GM18951 (cell line): ENCODE results near the gene TMEM200C.
"Not testable (repeated sequence)": the region's sequence is repeated elsewhere in the genome, so short reads cannot be mapped to it uniquely, and the experiment has no call there.

Experiments
- POLR2A ChIP-seq: IDR thresholded peaks from 4 replicates; pipeline ENCODE4 v1.6.1; 2011; ENCODE audit warnings: mild to moderate bottlenecking; ENCODE audit not compliant: insufficient read length, insufficient read depth; ENCODE audit errors: extremely low read depth
- in situ Hi-C: fragments of 300-500 bp; cut with MboI; formaldehyde crosslinking; loops from one replicate; pipeline ENCODE4 v1.12.0; 2022; ENCODE audit warnings: low sequenced_read_pairs, mixed read lengths, inconsistent platforms; ENCODE audit not compliant: unreplicated experiment

Gene TMEM200C

DNA sequence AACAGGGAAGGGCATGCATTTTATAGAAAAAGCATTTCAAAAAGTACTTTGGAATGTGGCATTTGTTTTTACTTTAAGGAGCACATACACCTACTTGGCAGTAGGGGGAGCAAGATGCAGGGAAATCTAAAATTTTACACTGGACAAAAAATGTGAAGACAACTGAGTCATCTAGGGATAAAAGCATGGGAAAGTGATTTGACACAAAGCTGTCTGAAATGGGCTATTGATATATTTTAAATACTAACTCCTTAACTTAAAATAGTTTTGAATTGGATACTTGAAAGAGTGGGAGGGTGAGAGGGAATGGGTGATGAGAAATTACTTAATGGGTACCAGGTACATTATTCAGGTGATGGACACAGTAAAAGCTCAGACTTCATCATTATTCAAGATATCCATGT, 15.8 kb downstream of the TMEM200C start:
- in situ Hi-C loops: no loop called here
- no peak for TF ChIP-seq POLR2A

DNA sequence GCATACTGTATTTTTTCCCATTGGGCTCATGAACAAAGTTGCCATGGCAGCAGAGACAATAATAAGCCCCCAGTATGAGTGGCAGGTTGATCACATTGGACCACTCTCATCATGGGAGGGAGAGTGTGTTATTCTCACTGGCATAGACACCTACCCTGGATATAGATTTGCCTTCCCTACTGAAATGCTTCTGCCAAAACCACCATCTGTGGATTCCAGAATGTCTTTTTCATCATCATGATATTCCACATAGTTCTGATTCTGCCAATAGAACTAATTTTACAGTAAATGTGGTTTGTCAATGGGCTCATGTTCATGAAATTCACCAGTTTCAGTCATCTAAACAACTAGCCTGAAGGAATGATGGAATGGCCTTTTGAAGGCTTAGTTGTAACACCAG, 18.4 kb downstream of the TMEM200C start:
- no peak for TF ChIP-seq POLR2A
- in situ Hi-C loops: no loop called here

DNA sequence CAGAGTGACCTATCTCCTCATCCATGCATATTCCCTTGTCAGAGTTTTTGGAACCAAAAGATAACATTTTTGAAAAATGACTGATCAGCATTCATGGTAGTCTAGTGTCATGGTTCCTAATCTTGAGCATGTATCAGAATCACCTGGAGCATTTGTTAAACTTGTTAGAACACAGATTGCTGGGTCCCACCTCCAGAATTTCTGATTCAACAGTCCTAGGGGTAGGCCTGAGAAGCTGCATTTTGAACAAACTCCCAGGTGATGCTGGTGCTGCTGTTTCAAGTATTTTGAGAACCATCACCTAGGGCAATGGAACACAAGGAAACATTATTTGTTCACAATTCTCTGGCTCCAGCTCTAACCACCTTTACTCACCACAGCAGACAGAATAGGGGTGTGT, 21.0 kb downstream of the TMEM200C start:
- no peak for TF ChIP-seq POLR2A
- in situ Hi-C loops: no loop called here

DNA sequence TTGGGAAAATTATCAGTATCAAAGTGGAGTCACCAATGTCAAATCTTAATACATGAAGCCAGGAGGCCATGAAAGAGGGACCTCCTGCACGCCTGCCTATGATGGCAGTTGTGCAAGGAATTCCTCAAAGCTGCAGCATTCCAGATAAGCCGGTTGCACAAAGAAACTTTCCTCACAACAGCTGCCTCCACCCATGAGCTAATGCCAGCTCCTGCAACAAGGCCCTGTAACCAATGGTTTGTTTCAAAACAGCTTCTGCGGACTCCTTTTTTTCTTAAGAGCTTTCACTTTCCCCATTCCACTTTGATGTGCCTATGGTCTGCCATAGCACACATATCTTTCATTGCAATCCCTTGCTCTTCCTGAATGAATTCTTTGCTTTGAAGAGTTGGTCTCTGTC, 22.4 kb downstream of the TMEM200C start:
- in situ Hi-C loops: no loop called here
- TF ChIP-seq POLR2A: no peak

DNA sequence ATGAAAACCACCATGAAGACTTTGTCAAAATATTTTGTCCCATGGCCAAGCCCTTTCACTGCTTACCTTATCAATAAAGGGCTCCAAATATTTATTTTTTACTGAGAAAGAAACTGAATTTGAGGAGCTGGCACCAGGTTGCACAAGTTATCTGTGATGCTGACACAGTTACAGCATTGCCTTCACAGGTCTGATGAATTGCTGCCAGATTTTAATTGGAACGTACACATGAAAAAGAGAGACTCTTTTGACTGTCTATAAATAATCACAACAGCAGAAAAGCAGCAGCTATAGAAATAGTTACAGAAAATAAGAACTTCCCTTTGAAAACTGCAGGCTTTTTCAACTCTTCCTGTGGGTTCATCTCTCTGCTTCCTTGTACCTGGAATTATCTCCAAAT, 23.9 kb downstream of the TMEM200C start:
- in situ Hi-C loops: no loop called here
- no peak for TF ChIP-seq POLR2A

DNA sequence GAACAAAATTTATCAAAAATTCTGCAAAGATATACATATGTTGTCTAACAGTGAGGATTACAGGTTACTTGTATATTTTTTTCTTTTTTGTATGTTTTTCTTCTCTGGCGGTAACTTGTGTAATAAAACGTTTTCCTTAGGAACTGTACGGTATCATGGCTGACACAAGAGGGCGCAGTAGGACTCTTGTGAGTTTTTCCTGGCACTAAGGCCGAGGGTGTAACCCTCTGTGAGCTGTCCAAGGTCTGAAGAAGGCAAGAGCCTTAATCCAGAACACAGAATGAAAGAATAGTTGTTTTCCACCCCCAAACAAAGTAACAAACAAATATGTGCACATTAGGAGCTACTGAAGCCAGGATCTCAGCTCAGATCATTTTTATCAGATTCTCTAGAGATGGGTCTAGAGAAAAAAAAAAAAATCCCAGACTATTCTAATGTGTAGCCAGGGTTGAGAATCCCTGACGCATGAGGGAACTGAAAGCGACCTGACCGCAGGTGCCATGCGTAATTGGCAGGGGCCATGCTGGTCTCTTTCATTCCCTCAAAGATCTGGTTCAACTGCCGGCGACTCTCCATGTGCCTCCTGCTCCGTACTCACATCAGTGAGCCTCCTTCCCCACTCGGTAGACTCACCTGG, 27.0 kb downstream of the TMEM200C start:
- TF ChIP-seq POLR2A: no peak
- in situ Hi-C loops: no loop called here

DNA sequence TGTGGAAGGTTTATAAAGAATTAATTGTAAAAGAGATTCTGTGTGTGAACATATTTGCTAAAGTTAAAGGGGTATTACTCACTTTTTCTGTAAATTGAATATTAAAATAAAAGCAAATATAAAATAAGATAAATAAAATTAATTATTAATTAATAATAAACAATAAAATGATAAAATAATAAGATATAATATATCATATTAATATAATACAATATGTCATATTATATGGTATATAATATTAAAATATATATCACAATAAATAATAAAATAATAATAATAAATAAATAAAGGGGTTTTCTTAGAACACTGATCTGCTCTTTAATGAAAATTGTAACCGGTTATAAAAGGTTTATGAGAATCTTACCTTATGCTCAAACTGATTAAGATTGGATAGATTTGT, 29.8 kb downstream of the TMEM200C start:
- no peak for TF ChIP-seq POLR2A
- in situ Hi-C loops: no loop called here

DNA sequence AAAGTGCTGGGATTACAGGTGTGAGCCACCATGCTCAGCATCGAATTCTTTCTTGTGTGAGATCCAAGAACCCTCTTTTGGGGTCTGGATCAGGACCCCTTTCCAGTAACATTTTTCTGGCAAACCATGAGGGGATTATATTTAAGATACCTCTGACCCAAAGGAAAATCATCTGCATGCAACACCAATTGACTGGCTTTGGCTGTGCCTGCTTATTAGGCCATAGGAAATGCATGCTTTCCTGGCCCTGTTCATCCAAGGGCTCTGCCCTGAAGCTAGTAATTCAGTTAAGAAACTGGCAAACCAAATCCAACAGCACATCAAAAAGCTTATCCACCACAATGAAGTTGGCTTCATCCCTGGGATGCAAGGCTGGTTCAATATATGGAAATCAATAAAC, 33.2 kb downstream of the TMEM200C start:
- in situ Hi-C loops: not testable (repeated sequence)

DNA sequence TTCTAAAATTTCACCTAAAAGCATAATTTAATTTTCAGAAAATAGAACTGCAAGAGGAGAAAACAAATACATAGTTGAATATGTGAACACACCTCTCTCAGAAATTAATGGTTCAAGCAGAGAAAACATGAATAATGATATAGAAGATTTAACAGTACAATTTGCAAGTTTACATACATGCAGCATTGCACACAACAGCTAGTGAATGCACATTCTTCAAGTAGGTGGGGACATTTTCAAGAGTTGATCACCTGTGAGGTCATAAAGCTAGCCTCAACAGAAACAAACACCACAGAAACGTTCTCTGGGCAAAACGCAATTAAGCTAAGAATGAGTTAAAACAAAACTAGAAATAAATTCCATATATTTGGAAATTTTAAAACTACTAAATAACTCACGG, 38.1 kb downstream of the TMEM200C start:
- no peak for TF ChIP-seq POLR2A
- in situ Hi-C loops: no loop called here

DNA sequence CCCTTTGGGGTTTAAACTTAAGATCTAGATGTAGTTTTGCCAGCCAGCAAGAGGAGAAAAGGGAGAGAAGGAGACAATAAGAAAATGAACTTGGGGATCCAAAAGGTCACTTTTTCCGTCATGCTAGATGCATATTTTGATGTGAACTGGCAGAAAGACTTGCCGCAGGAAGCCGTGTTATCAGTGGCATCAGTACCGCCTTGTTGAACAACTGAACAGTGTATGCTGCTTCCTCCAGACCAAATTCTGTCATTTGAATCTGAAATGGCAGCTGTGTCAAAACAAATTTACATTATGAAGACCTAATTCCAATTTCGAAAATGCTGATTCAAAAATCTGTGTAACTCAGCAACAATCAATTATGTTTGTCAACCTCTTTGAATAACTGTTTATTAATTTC, 42.1 kb downstream of the TMEM200C start:
- no peak for TF ChIP-seq POLR2A
- in situ Hi-C loops: no loop called here

DNA sequence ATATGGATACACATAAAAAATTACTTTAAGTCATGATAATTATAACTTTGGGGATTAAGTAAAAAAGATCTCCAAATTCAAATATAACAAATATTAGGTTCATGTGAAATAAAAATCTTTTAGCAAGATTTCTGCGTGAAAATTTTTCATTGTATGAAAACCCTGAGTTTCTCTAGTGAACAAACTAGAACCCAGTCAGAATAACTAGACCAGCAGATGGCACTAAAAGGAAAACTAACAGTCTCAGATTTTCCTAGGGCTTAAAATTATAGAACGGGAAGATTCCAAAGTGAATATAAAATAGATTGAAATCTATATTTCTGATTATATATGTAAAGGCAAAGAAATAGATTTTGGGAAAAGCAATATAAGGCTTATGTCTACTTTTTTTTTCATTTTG, 43.3 kb downstream of the TMEM200C start:
- no peak for TF ChIP-seq POLR2A
- in situ Hi-C loops: no loop called here

DNA sequence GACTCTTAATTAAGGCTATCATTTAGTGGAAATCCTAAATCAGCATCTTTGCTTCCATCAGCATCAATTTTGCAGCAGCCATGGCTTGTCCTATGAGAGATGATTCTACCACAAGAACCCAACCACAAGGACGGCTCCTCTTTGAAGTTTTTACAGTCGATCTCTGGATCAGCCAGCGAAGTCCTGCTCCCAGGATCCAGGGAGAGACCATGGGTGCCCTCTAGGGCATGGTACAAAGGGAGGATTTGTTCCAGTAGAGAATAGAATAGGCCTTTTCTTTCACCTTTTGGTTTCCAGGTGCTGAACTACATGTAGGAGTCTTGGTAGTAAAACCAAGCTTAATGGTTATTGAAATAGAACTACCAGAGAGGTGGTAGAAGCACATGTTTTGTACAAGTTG, 52.7 kb downstream of the TMEM200C start:
- no peak for TF ChIP-seq POLR2A
- in situ Hi-C loops: no loop called here

DNA sequence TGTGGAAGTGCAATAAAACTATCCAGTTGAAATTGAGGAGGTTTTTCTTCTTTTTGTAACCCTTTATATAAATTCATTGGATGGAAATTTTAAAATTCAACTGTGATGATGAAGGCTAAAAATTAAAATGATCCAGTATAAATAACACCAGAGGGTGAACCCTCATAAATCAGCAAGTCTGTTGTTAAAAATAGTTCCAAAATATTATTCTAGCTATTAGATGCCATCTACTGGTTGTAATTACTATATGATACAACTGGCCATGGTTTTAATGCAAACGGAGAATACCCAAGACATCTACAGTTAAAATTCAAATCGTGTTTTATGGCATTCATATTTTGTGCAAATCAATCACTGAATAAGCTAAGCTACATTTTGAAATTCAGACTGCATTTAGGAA, 53.8 kb downstream of the TMEM200C start:
- in situ Hi-C loops: no loop called here
- TF ChIP-seq POLR2A: no peak

DNA sequence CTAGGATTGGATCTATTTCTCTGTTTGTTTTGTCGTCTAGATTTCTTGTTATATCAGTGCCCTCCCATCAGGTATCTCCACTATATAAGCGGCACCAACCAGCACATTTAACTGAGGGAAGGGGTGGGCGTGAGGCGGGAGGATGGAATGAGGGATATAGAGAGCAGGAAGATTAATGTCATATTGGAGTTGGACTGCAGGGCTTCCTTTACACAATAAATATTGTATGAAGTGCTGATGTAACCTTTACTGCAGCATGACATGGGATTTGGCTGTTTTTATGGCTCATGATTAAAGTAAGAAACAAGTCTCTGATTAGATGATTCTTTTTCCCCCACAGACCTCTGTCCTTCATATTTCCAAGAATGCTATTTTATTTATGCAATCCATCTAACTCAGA, 54.8 kb downstream of the TMEM200C start:
- no peak for TF ChIP-seq POLR2A
- in situ Hi-C loops: no loop called here

DNA sequence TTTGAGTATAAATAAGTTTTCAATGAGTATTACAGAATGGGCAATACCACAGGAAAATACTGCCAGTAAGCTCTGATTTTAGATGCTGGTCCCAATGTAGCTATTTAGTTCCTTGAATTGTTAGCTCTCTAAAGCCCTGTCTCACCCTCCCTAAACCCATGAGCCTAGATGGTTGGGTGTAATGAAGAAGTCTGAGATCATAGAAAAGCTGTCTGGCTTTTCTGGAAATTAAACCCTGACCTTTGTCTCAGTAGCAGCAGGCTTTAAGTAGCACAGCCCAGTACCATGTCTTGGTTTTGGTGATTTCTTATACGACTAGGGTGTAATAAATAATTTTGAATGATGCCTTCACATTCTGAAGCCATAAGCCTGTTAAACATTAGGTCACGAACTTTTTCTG, 55.3 kb downstream of the TMEM200C start:
- TF ChIP-seq POLR2A: no peak
- in situ Hi-C loops: no loop called here
